C4-2B (cell line): ENCODE data around the gene ABCA10.

ENCODE experiments used
- ZFX ChIP-seq: fragments of 450-650 bp; IDR thresholded peaks from 2 replicates; pipeline ENCODE4 v1.6.1; 2017
- TF ChIP-seq, protein P1 (sequence below): fragments of 450-650 bp; conservative IDR thresholded peaks from 2 replicates; pipeline ENCODE4 v1.5.1; 2017; ENCODE audit warnings: mild to moderate bottlenecking

DNA sequence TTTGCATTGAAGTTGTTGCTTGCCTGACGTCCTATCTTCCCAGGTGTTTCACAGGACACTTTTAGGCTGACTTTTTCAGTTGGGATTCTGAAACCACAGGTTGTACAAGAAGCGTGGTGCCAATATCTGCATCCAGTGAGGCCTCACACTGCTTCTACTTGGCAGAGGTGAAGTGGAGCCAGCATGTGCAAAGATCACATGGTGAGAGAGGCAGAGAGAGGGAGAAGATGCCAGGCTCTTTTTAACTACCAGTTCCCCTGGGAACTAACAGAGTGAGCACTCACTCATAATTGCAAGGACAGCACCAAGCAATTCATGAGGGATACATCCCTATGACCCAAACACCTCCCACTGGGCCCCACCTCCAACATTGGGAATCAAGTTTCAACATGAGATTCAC lies 81.2 kb downstream of the ABCA10 start:
- TF ChIP-seq, protein P1, sequence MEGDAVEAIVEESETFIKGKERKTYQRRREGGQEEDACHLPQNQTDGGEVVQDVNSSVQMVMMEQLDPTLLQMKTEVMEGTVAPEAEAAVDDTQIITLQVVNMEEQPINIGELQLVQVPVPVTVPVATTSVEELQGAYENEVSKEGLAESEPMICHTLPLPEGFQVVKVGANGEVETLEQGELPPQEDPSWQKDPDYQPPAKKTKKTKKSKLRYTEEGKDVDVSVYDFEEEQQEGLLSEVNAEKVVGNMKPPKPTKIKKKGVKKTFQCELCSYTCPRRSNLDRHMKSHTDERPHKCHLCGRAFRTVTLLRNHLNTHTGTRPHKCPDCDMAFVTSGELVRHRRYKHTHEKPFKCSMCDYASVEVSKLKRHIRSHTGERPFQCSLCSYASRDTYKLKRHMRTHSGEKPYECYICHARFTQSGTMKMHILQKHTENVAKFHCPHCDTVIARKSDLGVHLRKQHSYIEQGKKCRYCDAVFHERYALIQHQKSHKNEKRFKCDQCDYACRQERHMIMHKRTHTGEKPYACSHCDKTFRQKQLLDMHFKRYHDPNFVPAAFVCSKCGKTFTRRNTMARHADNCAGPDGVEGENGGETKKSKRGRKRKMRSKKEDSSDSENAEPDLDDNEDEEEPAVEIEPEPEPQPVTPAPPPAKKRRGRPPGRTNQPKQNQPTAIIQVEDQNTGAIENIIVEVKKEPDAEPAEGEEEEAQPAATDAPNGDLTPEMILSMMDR: no peak
- TF ChIP-seq ZFX: no peak
